K562 (cell line): ENCODE measurements around the gene TRPC4AP. TPM values are rescaled to one million over a fixed set of nuclear protein-coding genes. Genes with fewer than 3 reads are reported as not detected.
"Not testable (repeated sequence)": the region's sequence is repeated elsewhere in the genome, so short reads cannot be mapped to it uniquely, and the experiment has no call there.

Experiments used
- ATAC-seq: fragments of 200-7000 bp; cut with Tn5 transposase; 3 replicates; pipeline ENCODE4 v1.9.1; 2020; ENCODE audit warnings: moderate library complexity
- BruUV-seq: library from RNA; stranded (reverse); fragments of 400-500 nt; replicated peaks from 2 replicates; lab custom pipeline; 2021; lab: Mats Ljungman, UMichigan
- CTCF ChIA-PET: fragments of 300-600 bp; formaldehyde crosslinking; extraction: SDS; loops from one replicate; lab custom pipeline; 2021; ENCODE audit warnings: low intra/inter-chr PET ratio; lab: Yijun Ruan, JAX
- POLR2A ChIA-PET: fragments of 300-600, 350-650 bp; sonication (Branson Sonifier 250); formaldehyde crosslinking; extraction: SDS; loops from one replicate; lab custom pipeline; 2021; ENCODE audit warnings: antibody characterized with exemption, inconsistent platforms; lab: Yijun Ruan, JAX
- DNase-seq, 4 experiments: peaks; one replicate each; pipeline versions ENCODE4 v3.0.0 to v3.0.0-alpha.2; 2011 to 2018; ENCODE audit warnings: low spot score in 3 of 4, mixed read lengths in 3 of 4; ENCODE audit errors: extremely low read depth in 1 of 4
- FAIRE-seq: peaks from 2 replicates; lab custom pipeline; 2011; peaks lifted over from hg19 to GRCh38; lab: Jason Lieb, UNC
- H2AFZ ChIP-seq: 2 replicates; pipeline ENCODE4 v1.6.0; 2011; ENCODE audit warnings: low read depth, low read length, control low read depth, inconsistent platforms
- H3K27ac ChIP-seq: fragments of 200-600 bp; 3 replicates; pipeline ENCODE4 v1.8.0; 2011; ENCODE audit warnings: low read depth, mild to moderate bottlenecking, control low read depth, inconsistent platforms, low read length, moderate library complexity, mixed read lengths; ENCODE audit errors: extremely low read depth
- H3K27me3 ChIP-seq, 2 experiments: fragments of 300-600 bp in 1 of 2; 2 replicates in 1 of 2; 3 replicates in 1 of 2; pipeline versions ENCODE4 v1.6.0 to v1.8.0; 2011; ENCODE audit warnings: inconsistent platforms in 2 of 2, low read length in 2 of 2, mild to moderate bottlenecking in 1 of 2, mixed read lengths in 1 of 2, moderate library complexity in 1 of 2; ENCODE audit not compliant: control insufficient read depth in 2 of 2, insufficient read depth in 2 of 2
- H3K36me3 ChIP-seq: fragments of 300-600 bp; 3 replicates; pipeline ENCODE4 v1.8.0; 2011; ENCODE audit warnings: mild to moderate bottlenecking, low read length, inconsistent platforms; ENCODE audit not compliant: control insufficient read depth, insufficient read depth
- H3K4me1 ChIP-seq, 2 experiments: fragments of 200-600 bp in 1 of 2; replicated peaks in 1 of 2; 2 replicates in 1 of 2; 3 replicates in 1 of 2; pipeline versions ENCODE4 v1.5.1 to v1.8.0; 2011; ENCODE audit warnings: inconsistent platforms in 2 of 2, low read length in 2 of 2, mild to moderate bottlenecking in 1 of 2, mixed read lengths in 1 of 2, moderate library complexity in 1 of 2; ENCODE audit not compliant: control insufficient read depth in 2 of 2, insufficient read depth in 2 of 2
- H3K4me2 ChIP-seq: 2 replicates; pipeline ENCODE4 v1.6.1; 2011; ENCODE audit warnings: low read length, control low read depth, inconsistent platforms, mixed read lengths; ENCODE audit not compliant: insufficient read depth
- H3K4me3 ChIP-seq: fragments of 200-600 bp; sonication (generic), shearing (Covaris generic); 2 replicates; pipeline ENCODE4 v1.5.1; 2016; ENCODE audit warnings: control low read depth, inconsistent platforms
- H3K79me2 ChIP-seq: fragments of 200-600 bp; 3 replicates; pipeline ENCODE4 v1.8.0; 2011; ENCODE audit warnings: low read length, inconsistent platforms; ENCODE audit not compliant: control insufficient read depth, insufficient read depth
- H3K9ac ChIP-seq, 2 experiments: 2 replicates each; pipeline versions ENCODE4 v1.6.0 to v1.6.1; 2011; ENCODE audit warnings: low read depth in 2 of 2, low read length in 2 of 2, control low read depth in 1 of 2, inconsistent platforms in 1 of 2, mild to moderate bottlenecking in 1 of 2, mixed read lengths in 1 of 2; ENCODE audit not compliant: insufficient read depth in 1 of 2
- H3K9me1 ChIP-seq: one replicate; pipeline ENCODE4 v1.6.0; 2011; ENCODE audit warnings: inconsistent platforms, mild to moderate bottlenecking, low read length, moderate library complexity; ENCODE audit not compliant: control insufficient read depth, insufficient read depth
- H3K9me3 ChIP-seq: replicated peaks from 2 replicates; pipeline ENCODE4 v1.5.1; 2011; ENCODE audit warnings: low read depth, low read length, inconsistent platforms; ENCODE audit not compliant: control insufficient read depth, insufficient read depth
- H4K20me1 ChIP-seq: replicated peaks from 2 replicates; pipeline ENCODE4 v1.6.1; 2011; ENCODE audit warnings: low read length, inconsistent platforms, mixed read lengths; ENCODE audit not compliant: control insufficient read depth, insufficient read depth
- ATF7 ChIP-seq: fragments of 450-650 bp; IDR thresholded peaks from 2 replicates; pipeline ENCODE4 v1.7.1; 2014; ENCODE audit warnings: mild to moderate bottlenecking, moderate library complexity
- NCOA4 ChIP-seq: fragments of 450-650 bp; IDR thresholded peaks from 2 replicates; pipeline ENCODE4 v1.6.1; 2018; ENCODE audit warnings: mild to moderate bottlenecking; ENCODE audit not compliant: partially characterized antibody
- PHF20 ChIP-seq: fragments of 450-650 bp; IDR thresholded peaks from 2 replicates; pipeline ENCODE4 v1.6.1; 2018; ENCODE audit not compliant: partially characterized antibody
- ZNF384 ChIP-seq: IDR thresholded peaks from 2 replicates; pipeline ENCODE4 v1.6.1; 2012; ENCODE audit warnings: low read depth, low read length, improper control_type of control experiment
- ZNF589 ChIP-seq: fragments of 200-800 bp; sonication (Bioruptor generic); IDR thresholded peaks from 2 replicates; pipeline ENCODE4 v1.6.1; 2016; ENCODE audit warnings: low read depth, missing genetic modification characterization, missing compliant biosample characterization
- WGBS: fragments of 100-300 bp; shearing (Covaris generic); methylation state at CpG from one replicate; pipeline ENCODE4 v1.1.6; 2016; ENCODE audit warnings: low coverage, mixed read lengths; ENCODE audit not compliant: insufficient coverage; ENCODE audit errors: missing lambda C conversion rate; 5-methylcytosine and 5-hydroxymethylcytosine counted together
- in situ Hi-C: fragments of 300-500 bp; cut with MboI; formaldehyde crosslinking; loops from 4 replicates; pipeline ENCODE4 v1.15.0; 2018; ENCODE audit warnings: inconsistent platforms, mixed read lengths
- intact Hi-C: fragments of 100-400 bp; cut with micrococcal nuclease; formaldehyde crosslinking; loops from 2 replicates; pipeline ENCODE4 v1.14.2; 2022
- polyA plus RNA-seq, 8 experiments: library from polyadenylated mRNA; depleted of rRNA in 4 of 8; stranded (reverse) in 5 of 8; unstranded in 3 of 8; fragments of >200 nt; fragmentation: Nextera tagmentation in 2 of 8; fragmentation: Illumina TruSeq in 1 of 8; extraction: Ambion mirVana in 2 of 8; extraction: Trizol in 1 of 8; gene quantifications; 2 replicates each; pipeline versions ENCODE4 v1.2.1 to v1.2.3, GENCODE V29; 2011 to 2014; ENCODE audit warnings: inconsistent platforms in 1 of 8, missing spikeins in 1 of 8
- total RNA-seq, 7 experiments: library from RNA; depleted of rRNA in 6 of 7; stranded (reverse); fragments of >200 nt in 6 of 7; fragmentation: Illumina TruSeq in 2 of 7; extraction: Trizol in 2 of 7; gene quantifications; 2 replicates each; pipeline versions ENCODE4 v1.2.1 to v1.2.3, GENCODE V29; 2011 to 2021; ENCODE audit warnings: low replicate concordance in 1 of 7
- TF ChIP-seq, protein P1 (sequence below): fragments of 250-450 bp; sonication (Bioruptor Pico); IDR thresholded peaks from 2 replicates; pipeline ENCODE4 v1.5.0; 2021; ENCODE audit warnings: mild to moderate bottlenecking, borderline replicate concordance

Gene TRPC4AP
- total and polyA plus RNA-seq, 9 of the 15 experiments (the other 6 are each of a cell fraction or from before 2014, with no cell fraction given): 2.3 to 70.3 (median 33.3) TPM

DNA sequence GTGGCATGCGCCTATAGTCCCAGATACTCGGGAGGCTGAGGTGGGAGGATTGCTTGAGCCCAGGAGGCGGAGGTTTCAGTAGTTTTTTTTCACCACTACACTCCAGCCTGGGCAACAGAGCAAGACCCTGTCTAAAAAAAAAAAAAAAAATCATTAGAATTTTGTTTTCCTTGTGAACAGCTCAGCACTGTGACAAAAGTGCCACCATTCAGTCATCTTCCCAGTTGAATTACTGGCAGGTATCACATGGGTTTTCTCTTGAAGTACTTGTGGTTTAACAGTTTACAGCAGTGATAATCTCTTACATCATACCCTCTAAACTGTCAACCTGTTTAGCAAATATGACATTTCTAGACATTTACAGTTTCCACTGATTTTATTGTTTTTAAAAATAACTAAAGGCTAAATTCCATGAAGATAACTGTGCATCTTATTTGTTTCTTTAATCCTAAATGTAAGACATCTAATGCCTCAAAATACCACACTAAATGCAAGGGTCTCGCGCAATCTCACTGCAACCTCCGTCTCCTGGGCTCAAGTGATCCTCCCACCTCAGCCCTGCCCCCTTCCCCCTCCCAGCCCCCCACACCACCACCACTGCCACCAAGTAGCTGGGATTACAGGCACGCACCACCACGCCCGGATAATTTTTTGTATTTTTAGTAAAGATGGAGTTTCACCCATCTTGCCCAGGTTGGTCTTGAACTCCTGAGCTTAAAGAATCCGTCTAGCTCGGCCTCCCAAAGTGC, 7.0 kb downstream of the TRPC4AP start (continued):
- TF ChIP-seq ZNF589: peak; percentile 70; the same call in 1 of the 2 replicates
- no peak for TF ChIP-seq NCOA4
- peak; percentile 62 for TF ChIP-seq ZNF384
- TF ChIP-seq ATF7: peak; percentile 71

DNA sequence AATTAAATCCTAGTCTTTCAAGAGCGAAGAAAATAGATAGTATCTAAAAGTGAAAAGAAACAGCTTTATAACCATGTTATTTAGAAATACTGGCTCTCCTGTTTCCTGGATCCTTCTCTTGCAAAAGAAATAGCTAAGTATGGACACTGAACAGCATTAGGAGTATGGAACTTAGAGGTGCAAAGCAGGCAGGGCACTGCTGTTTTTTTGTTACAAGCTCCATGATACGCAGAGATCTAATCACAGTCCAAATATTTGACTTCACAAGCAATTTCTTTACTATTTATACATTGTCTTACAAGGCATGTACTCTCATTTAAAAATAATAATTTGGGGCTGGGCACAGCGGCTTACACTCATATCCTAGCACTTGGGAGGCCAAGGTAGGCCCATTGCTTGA, 7.6 kb downstream of the TRPC4AP start:
- Histone ChIP-seq H3K4me3 (no peak overlapping the region), H3K79me2 (peaks cover 91% of the 10 kb centered on the region), H3K27ac (peak overlapping the region; percentile 45; the same call in 2 of the 3 replicates), H2AFZ (no peak overlapping the region), H3K4me1 (no peaks in the 10 kb centered on the region; a peak in 2 of 5 replicates), H3K36me3 (peaks cover 27% of the 10 kb centered on the region), H4K20me1 (no peaks in the 10 kb centered on the region), H3K27me3 (no peaks in the 10 kb centered on the region), H3K9ac (no peak overlapping the region), H3K4me2 (no peak overlapping the region), H3K9me1 (no peaks in the 10 kb centered on the region), H3K9me3 (no peaks in the 10 kb centered on the region)
- no peak for TF ChIP-seq PHF20
- TF ChIP-seq, protein P1, sequence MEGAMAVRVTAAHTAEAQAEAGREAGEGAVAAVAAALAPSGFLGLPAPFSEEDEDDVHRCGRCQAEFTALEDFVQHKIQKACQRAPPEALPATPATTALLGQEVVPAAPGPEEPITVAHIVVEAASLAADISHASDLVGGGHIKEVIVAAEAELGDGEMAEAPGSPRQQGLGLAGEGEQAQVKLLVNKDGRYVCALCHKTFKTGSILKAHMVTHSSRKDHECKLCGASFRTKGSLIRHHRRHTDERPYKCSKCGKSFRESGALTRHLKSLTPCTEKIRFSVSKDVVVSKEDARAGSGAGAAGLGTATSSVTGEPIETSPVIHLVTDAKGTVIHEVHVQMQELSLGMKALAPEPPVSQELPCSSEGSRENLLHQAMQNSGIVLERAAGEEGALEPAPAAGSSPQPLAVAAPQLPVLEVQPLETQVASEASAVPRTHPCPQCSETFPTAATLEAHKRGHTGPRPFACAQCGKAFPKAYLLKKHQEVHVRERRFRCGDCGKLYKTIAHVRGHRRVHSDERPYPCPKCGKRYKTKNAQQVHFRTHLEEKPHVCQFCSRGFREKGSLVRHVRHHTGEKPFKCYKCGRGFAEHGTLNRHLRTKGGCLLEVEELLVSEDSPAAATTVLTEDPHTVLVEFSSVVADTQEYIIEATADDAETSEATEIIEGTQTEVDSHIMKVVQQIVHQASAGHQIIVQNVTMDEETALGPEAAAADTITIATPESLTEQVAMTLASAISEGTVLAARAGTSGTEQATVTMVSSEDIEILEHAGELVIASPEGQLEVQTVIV (CRISPR knock-in tag): peak; percentile 52; the same call in 1 of the 2 replicates
- ATAC-seq (no peak; the same call in 2 of the 3 replicates), FAIRE-seq (no peak), DNase-seq (no peak)
- intact Hi-C loops: no loop called here
- WGBS: 86% methylated on average over 3 of the region's 3 CpGs
- ChIA-PET CTCF (no interaction called here), POLR2A (interaction anchor here (0.6 to 1.1 kb wide), 2 partner anchors 20 to 33 kb away, joined by 3 to 4 read pairs; no protein-coding TSS in a partner anchor)
- no TSS peak for BruUV-seq
- in situ Hi-C loops: no loop called here

DNA sequence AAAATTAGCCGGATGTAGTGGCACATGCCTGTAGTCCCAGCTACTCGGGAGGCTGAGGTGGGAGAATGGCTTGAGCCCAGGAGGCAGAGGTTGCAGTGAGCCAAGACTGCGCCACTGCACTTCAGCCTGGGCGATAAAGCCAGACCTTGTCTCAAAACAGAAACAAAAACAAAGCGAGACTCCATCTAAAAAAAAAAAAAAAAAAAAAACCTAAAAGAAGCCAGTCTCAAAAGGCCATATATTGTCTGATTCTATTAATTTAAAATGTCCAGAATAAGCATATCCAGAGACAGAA, 12.3 kb downstream of the TRPC4AP start:
- H3K79me2 ChIP-seq: peaks cover 79% of the 10 kb centered on the region
- H3K27me3 ChIP-seq, DNase-seq, H3K9me1 ChIP-seq, ATAC-seq, H4K20me1 ChIP-seq, BruUV-seq, FAIRE-seq, H3K27ac ChIP-seq, H2AFZ ChIP-seq, POLR2A ChIA-PET, CTCF ChIA-PET, in situ Hi-C loops, H3K4me2 ChIP-seq, intact Hi-C loops, H3K9me3 ChIP-seq, H3K4me1 ChIP-seq, H3K9ac ChIP-seq, H3K4me3 ChIP-seq: not testable (repeated sequence)
- whole genome bisulfite sequencing: 96% methylated on average over 5 of the region's 5 CpGs
- peaks cover 29% of the 10 kb centered on the region for H3K36me3 ChIP-seq
